Spinal cord (tissue), 10 donors: ENCODE measurements around the gene CHD8. TPM values are rescaled to one million over a fixed set of nuclear protein-coding genes. Genes with fewer than 3 reads are reported as not detected.
A peak's percentile ranks its signal among the peaks of the same experiment; 100 is the strongest.

Source experiments
- DNase-seq, 6 donors: peaks; one replicate each; pipeline versions ENCODE4 v3.0.0 to v3.0.0-alpha.2; 2013 to 2015; ENCODE audit warnings: low spot score in 6 of 6, low read depth in 4 of 6
- H3K27ac ChIP-seq: one replicate; pipeline ENCODE4 v1.5.1; 2013; ENCODE audit warnings: low read depth, low read length, control low read depth
- H3K27me3 ChIP-seq: one replicate; pipeline ENCODE4 v1.6.1; 2013; ENCODE audit warnings: low read length; ENCODE audit not compliant: control insufficient read depth, insufficient read depth
- H3K36me3 ChIP-seq: one replicate; pipeline ENCODE4 v1.6.1; 2013; ENCODE audit warnings: low read length; ENCODE audit not compliant: control insufficient read depth, insufficient read depth
- H3K4me1 ChIP-seq: one replicate; pipeline ENCODE4 v1.6.1; 2013; ENCODE audit warnings: low read length; ENCODE audit not compliant: control insufficient read depth, insufficient read depth
- H3K4me3 ChIP-seq: one replicate; pipeline ENCODE4 v1.5.1; 2013; ENCODE audit warnings: low read depth, low read length, control low read depth
- H3K9me3 ChIP-seq: one replicate; pipeline ENCODE4 v1.6.1; 2013; ENCODE audit warnings: low read length; ENCODE audit not compliant: control insufficient read depth, insufficient read depth
- WGBS: methylation state at CpG from one replicate; pipeline ENCODE4 v1.1.5; 2013; ENCODE audit warnings: missing lambda C conversion rate; ENCODE audit not compliant: insufficient coverage; 5-methylcytosine and 5-hydroxymethylcytosine counted together
- polyA plus RNA-seq, 2 donors: library from polyadenylated mRNA; unstranded; fragments of 120-200 nt; gene quantifications; one replicate each; pipeline ENCODE4 v1.2.1, GENCODE V29; 2013; ENCODE audit not compliant: insufficient read length in 2 of 2
- total RNA-seq, 2 donors: library from RNA; depleted of rRNA in 1 of 2; stranded (reverse); fragments of 120-200 nt in 1 of 2; fragments of >200 nt in 1 of 2; gene quantifications; one replicate each; pipeline versions ENCODE4 v1.2.3 to v1.2.4, GENCODE V29; 2013 to 2014
- donor health status: healthy.

The CHD8 gene
- total and polyA plus RNA-seq, 4 donors, result 63.9 to 85.6 (median 81.7) TPM

DNA sequence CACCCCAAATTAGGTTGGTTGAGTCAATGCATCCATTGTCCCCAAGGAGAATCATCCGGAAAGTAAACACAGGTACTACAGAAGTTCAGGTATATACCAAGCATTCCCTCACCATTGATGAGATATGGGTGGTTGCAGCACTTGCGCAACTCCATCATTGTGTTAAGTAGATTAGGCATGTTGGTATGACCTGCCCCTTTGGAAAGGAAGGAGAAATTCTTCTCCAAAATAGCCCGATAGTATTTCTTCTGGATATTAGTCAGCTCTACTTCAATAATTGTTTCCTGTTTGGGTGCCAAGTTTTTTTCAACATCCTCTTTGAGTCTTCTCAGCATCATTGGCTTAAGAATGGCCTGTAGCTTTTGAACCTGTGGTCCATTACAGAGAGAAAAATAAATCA is 50.8 kb downstream of the CHD8 start:
- no peaks in the 10 kb centered on the region for H3K9me3 ChIP-seq
- WGBS, result no CpG with 5 or more reads among the region's 3 CpGs

DNA sequence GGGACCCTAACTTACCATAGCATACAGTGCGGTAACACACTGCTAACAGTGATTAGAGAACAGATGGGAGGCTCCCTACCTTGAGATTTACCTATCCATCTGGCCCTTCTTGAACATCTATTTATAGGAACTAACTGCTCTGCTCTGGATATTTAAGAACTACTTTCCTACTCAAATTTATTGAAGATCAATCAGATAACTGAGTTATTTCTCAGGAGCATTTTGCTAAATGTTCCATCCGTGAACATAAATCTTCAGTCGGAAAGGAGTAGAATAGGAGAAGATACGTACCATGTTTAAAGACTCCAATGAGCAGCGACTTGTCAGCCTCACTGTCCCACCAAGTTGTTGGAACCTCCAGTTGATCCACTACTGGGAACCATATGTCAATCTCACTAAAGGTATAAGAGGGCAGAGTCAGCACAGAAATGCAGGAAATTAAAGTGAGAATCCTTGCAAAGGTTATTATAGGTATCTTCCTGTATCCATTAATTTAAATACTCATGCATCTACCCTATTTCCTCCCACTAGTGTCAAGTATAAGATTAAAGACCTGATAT is 56.5 kb downstream of the CHD8 start:
- 100% methylated on average over 1 of the region's 5 CpGs for WGBS
- H3K27ac ChIP-seq, result no peak overlapping the region
- DNase-seq, result no peak
- H3K36me3 ChIP-seq, result peaks cover 74% of the 10 kb centered on the region
- no peaks in the 10 kb centered on the region for H3K27me3 ChIP-seq
- H3K9me3 ChIP-seq, result no peaks in the 10 kb centered on the region
- no peak overlapping the region for H3K4me3 ChIP-seq
- no peaks in the 10 kb centered on the region for H3K4me1 ChIP-seq

More for the DNA sequence above, 50.8 kb downstream of the CHD8 start:
- peaks cover 57% of the 10 kb centered on the region for H3K36me3 ChIP-seq
- no peak for DNase-seq
- no peaks in the 10 kb centered on the region for H3K4me1 ChIP-seq
- no peak overlapping the region for H3K27ac ChIP-seq
- H3K27me3 ChIP-seq, result no peaks in the 10 kb centered on the region
- no peak overlapping the region for H3K4me3 ChIP-seq

DNA sequence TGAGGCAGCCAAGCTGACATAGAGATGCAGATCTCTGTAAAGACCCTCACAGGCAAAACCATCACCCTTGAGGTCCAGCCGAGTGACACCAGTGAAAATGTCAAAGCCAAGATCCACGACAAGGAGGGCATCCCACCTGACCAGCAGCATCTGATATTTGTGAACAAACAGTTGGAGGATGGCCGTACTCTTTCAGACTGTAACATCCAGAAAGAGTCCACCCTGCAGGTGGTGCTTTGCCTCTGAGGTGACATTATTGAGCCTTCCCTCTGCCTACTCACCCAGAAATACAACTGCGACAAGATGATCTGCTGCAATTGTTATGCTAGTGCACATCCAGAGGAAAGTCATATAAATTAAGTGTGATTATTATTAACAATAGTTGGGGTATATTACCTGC is 57.0 kb downstream of the CHD8 start:
- H3K27me3 ChIP-seq, result no peaks in the 10 kb centered on the region
- peaks cover 70% of the 10 kb centered on the region for H3K36me3 ChIP-seq
- H3K4me1 ChIP-seq, result no peaks in the 10 kb centered on the region
- no peaks in the 10 kb centered on the region for H3K9me3 ChIP-seq
- no peak overlapping the region for H3K4me3 ChIP-seq
- WGBS, result 88% methylated on average over 1 of the region's 4 CpGs
- DNase-seq, result no peak
- no peak overlapping the region for H3K27ac ChIP-seq

DNA sequence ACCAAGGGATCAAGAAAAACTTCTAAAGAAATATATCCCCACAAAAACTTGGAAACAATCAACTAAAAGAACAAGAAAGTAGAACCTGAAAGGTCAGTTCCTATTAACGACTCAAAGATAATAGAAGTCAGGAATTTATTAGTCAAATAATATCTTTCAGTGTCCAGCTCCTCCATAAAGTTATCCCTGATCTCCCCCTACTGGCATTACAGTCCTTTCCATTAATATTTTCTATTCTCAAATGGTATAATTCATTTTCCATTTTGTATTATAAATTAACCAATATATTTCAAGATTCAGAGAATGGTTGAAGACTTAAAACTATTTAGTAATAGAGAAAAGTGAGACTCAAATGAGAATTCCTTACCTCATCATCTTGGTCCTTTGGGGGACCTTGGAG is 60.5 kb downstream of the CHD8 start:
- Histone ChIP-seq H3K27ac (no peak overlapping the region), H3K36me3 (peaks cover 75% of the 10 kb centered on the region)
- no CpG with 5 or more reads among the region's 1 CpG for WGBS

DNA sequence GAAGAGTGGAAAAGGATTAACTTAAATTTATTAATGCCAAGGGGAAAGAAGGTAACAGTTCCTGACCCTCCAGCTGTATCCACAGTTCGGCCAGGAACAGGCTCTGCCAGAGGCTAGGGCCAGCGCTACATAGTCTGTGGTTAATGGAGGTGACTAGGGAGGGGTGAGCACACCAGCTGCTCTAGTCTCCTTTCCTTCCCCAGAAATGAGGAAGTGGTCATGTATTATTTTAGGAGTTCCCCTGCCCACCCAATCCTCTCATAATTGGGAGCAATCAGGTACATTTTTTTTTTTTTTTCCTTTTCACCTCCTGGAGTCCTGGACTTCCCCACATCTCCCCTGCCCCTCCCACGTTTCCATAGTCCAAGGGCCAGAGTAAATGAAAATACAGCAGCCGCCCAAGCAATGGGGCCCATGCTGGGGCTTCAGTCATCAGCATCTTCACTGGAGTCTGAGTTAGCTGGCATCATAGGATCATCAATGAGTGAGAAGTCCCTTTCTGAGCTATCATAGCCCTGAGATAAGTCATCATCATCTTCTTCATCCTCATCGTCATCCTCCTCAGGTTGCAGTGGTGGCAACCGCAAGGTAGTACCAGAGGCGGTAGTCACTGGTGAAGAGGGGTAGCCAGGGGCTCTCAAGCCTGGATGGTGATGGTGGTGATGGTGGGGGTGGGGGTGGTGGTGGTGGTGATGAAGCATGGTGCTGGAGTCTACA is 70.6 kb downstream of the CHD8 start:
- H3K36me3 ChIP-seq, result peaks cover 45% of the 10 kb centered on the region
- H3K27ac ChIP-seq, result no peak overlapping the region
- no peak for DNase-seq
- 100% methylated on average over 2 of the region's 7 CpGs for WGBS
- H3K4me3 ChIP-seq, result no peak overlapping the region
- peaks cover 12% of the 10 kb centered on the region for H3K4me1 ChIP-seq
- no peaks in the 10 kb centered on the region for H3K27me3 ChIP-seq
- no peaks in the 10 kb centered on the region for H3K9me3 ChIP-seq

More for the DNA sequence above, 60.5 kb downstream of the CHD8 start:
- Histone ChIP-seq H3K27me3 (no peaks in the 10 kb centered on the region), H3K9me3 (no peaks in the 10 kb centered on the region), H3K4me3 (no peak overlapping the region), H3K4me1 (no peaks in the 10 kb centered on the region)
- no peak for DNase-seq

DNA sequence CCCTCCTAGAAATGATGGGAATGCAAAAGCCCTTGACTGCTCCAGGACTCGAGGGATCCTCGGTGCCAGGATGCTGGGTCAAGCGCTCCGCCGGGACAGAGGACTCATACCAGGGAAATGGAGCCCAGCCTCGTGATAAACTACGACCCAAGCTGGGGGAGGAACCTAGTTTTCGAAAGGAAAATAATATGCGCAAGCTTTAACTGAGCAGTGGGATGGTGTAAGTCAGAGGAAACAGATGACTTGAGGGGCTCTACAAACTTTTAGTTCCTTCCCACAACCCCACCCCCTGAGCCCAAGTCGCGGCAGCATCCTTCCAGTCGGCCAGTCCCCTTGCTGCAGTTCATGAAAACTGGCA is 71.5 kb downstream of the CHD8 start:
- no peaks in the 10 kb centered on the region for H3K27me3 ChIP-seq
- peak overlapping the region; percentile 93 for H3K4me3 ChIP-seq
- peak overlapping the region; percentile 98 for H3K27ac ChIP-seq
- H3K4me1 ChIP-seq, result peaks cover 12% of the 10 kb centered on the region
- no peak for DNase-seq
- peaks cover 38% of the 10 kb centered on the region for H3K36me3 ChIP-seq
- H3K9me3 ChIP-seq, result no peaks in the 10 kb centered on the region
- WGBS, result 0% methylated on average over 10 of the region's 12 CpGs

DNA sequence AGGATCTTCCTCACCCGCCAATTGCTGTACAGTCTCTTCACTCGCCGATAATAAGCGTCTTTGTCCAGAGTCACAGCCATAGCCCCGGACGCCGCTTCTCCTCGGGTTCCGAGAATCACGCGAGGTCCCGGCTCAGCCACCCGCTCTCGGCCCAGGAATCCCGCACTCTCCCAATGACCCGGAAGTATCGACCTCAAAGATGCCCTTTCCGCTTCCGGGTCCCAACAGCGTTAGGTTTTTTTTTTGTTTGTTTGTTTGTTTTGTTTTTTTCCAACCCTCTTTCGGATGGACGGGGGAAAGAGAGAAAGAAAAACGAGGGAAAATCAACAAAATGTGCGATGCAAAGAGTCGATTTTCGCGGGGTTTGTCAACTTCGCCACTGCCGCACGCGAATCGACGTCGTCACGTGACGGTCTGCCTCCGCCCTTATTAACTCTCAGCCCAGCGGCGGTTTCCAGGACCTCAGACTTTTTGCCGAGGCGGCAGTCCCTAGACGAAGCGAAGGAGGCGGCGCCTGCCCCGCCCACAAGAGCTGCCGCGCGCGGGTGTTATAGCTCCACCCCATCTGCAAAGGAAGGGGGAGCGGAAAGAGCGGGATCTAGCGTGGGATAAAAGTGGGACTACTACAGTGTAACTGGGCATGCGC is 72.0 kb downstream of the CHD8 start, which contains the start of gene SUPT16H:
Gene SUPT16H, minus strand, starts transcription at position 172 of the 646 bp plus-strand sequence. Its CDS starts 92 bp downstream, at position 80.
- Histone ChIP-seq H3K9me3 (no peaks in the 10 kb centered on the region), H3K36me3 (peaks cover 35% of the 10 kb centered on the region), H3K4me1 (peaks cover 12% of the 10 kb centered on the region)

DNA sequence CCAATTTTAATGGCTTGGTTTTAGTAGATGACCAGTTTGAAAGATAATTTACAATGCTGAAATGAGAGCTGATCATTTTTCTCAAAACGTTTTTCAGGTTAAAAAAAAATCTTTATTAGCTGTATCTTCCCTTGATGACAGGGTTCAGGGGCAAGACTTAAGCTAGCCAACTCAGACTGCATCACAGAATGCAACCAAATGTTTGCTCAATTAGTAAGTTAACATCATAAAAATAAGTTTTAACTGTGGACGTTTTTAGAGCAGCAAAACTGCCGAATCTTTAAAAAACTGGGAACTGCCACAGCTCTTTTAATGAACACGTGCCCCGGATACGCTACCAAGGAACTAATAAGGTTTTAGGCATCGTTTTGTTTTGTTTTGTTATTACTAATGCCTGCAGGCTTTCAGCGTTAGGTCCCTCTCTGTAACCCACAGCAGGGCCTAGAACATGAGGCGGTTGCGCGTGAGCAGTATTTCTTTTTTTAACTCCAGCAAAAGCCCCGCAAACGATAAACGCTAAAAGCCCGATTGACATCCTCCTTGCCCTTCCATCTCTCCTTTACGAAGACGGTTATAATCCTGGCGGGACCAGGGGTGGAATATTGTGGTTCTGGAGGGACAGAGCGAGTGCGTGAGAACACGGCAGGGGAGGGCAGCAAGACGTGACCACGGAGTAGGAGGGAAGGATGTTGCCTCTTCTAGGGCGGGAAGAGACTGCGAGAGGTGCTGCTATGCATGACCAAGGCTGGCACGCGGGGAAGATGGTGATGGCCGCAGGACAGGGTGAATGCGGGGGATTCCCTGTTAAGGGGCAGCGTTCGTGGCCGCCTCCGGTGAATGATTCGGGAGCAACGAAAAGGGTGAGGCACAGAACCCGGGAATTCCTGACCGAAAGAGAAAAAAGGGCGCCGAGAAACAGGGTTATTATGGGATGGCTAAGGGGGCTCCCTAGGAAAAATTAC is 72.8 kb downstream of the CHD8 start:
- Histone ChIP-seq H3K4me3 (peak overlapping the region; percentile 93), H3K27me3 (no peaks in the 10 kb centered on the region), H3K27ac (peak overlapping the region; percentile 98), H3K36me3 (peaks cover 29% of the 10 kb centered on the region), H3K4me1 (peaks cover 12% of the 10 kb centered on the region), H3K9me3 (no peaks in the 10 kb centered on the region)
- 0% methylated on average over 22 of the region's 39 CpGs for whole genome bisulfite sequencing
- peak in 3 of 6 donors; percentile 14 to 53 (median 15) for DNase-seq

More for the DNA sequence above, 72.0 kb downstream of the CHD8 start, which contains the start of gene SUPT16H:
- H3K27me3 ChIP-seq, result no peaks in the 10 kb centered on the region
- H3K4me3 ChIP-seq, result peak within 1 kb of the TSS; percentile 93
- peak; percentile 78 to 98 (median 89) for DNase-seq
- WGBS, result under 1% methylated on average over 46 of the region's 54 CpGs
- peak within 1 kb of the TSS; percentile 98 for H3K27ac ChIP-seq

DNA sequence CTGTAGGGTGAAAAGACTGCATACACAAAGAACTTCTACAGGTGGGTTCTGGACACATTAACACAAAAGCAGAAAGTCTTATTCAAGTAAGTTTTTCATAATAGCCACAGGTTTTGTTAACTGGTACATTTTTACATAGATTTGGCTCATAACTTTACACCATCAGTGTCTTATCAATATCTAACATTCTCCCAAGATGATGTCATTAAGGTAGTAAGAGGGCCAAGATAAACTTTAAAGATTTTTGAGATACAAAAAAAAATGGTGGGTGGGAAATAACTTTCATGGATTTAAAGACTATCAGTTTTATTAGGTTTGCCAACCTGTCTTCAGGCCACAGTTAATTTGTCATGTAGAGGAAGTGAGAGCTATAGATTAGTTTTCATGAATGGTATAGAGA is 73.8 kb downstream of the CHD8 start:
- Histone ChIP-seq H3K4me3 (no peak overlapping the region), H3K27ac (no peak overlapping the region), H3K36me3 (peaks cover 21% of the 10 kb centered on the region), H3K9me3 (no peaks in the 10 kb centered on the region), H3K4me1 (peaks cover 12% of the 10 kb centered on the region), H3K27me3 (no peaks in the 10 kb centered on the region)
- no peak for DNase-seq
